Measurements from ENCODE around the gene PCNX3. TPM values are rescaled to one million over a fixed set of nuclear protein-coding genes. Genes with fewer than 3 reads are reported as not detected.
A peak's percentile ranks its signal among the peaks of the same experiment; 100 is the strongest.

The PCNX3 gene
- total and polyA plus RNA-seq, 4 donors = 13.9 to 53.8 (median 20.4) TPM

DNA sequence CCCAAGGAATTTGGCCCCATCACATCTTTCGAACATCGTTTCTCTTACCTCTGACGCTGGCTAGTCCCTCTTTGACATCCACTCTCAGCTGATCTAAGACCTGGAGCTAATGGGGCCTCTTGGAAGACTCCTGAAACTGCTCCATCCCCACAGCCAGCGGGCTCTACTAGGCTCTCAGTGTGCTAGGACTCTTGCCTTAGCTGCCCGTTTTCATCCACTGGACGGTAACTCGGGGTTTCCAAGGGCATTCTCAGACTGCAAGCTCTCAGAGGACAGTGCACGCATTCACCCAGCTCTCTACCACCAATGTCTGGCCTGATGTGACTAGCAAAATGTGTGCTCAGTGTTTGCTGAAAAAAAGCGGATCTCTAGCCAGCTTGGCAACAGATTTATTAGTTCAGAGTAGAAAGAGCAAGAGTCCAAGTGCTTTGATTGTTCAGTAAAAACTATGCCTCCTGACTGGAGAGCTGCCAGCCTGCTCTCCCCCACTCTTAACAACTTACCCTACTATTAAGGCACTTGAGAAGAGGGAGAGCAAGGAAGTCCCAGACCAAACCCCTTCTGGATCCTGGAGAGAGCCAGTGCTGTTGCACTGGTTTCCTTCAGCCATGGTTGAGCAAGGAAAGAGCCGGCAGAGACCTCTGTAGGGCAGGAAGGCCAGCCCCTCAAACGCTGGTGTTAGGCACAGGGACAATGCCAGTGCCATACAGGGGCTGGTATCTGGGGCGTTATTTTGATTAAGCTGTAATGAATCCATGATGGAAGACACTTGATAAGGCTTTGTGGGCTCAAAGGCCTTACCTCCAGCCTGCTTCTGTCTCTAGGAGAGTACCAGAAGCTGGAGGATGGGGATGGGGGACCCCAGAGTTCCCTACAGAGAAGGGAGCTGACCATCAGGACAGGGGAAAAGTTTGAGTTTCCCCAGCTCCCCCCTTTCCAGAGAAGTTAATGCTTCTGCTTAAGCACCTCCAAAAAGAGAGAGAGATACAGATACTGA is 38.0 kb downstream of the PCNX3 start:
- WGBS, 2 donors = 29 to 36% methylated on average over 12 of the region's 12 CpGs
- peaks cover 15 to 62% (median 25%) of the 10 kb centered on the region in 4 donors for H3K36me3 ChIP-seq (ENCODE audit: control insufficient read depth in 4 of 4, insufficient read depth in 4 of 4, low read length in 4 of 4)
- H3K9ac ChIP-seq (ENCODE audit: insufficient read depth in 1 of 2, low read length in 2 of 2) = peak overlapping the region; percentile 59 to 69
- H3K9me3 ChIP-seq (ENCODE audit: control insufficient read depth in 4 of 4, insufficient read depth in 3 of 4, low read length in 3 of 4) = no peaks in the 10 kb centered on the region
- peak; percentile 72 to 87 (median 74) for DNase-seq
- H3K4me1 ChIP-seq (ENCODE audit: control insufficient read depth in 5 of 5, insufficient read depth in 5 of 5, low read length in 5 of 5) = peaks cover 0 to 32% (median 19%) of the 10 kb centered on the region in 5 donors
- ATAC-seq (ENCODE audit: insufficient read depth, low FRiP score) = peak; percentile 0
- H3K27ac ChIP-seq (ENCODE audit: low read depth in 1 of 2, low read length in 1 of 2) = peak overlapping the region; percentile 96
- TF ChIP-seq CTCF (IDR thresholded peaks at IDR 0.05; ENCODE audit: control extremely low read depth, extremely low read depth) = no peak
- H3K27me3 ChIP-seq (ENCODE audit: control insufficient read depth in 3 of 3, insufficient read depth in 3 of 3, low read length in 2 of 3) = no peaks in the 10 kb centered on the region
- H3K4me3 ChIP-seq = no peak overlapping the region

GRCh38 chr11:65654375-65655349 is 39.1 kb downstream of the PCNX3 start:
- Histone ChIP-seq H3K4me3 (no peak overlapping the region), H3K9me3 (ENCODE audit: control insufficient read depth in 4 of 4, insufficient read depth in 3 of 4, low read length in 3 of 4) (no peaks in the 10 kb centered on the region), H3K4me1 (ENCODE audit: control insufficient read depth in 5 of 5, insufficient read depth in 5 of 5, low read length in 5 of 5) (peaks cover 0 to 32% (median 19%) of the 10 kb centered on the region in 5 donors), H3K27ac (ENCODE audit: low read depth in 1 of 2, low read length in 1 of 2) (peak overlapping the region in 1 of 2 donors; percentile 96), H3K9ac (ENCODE audit: insufficient read depth in 1 of 2, low read length in 2 of 2) (no peak overlapping the region), H3K27me3 (ENCODE audit: control insufficient read depth in 3 of 3, insufficient read depth in 3 of 3, low read length in 2 of 3) (no peaks in the 10 kb centered on the region), H3K36me3 (ENCODE audit: control insufficient read depth in 4 of 4, insufficient read depth in 4 of 4, low read length in 4 of 4) (peaks cover 16 to 65% (median 29%) of the 10 kb centered on the region in 4 donors)
- ATAC-seq (ENCODE audit: insufficient read depth, low FRiP score) = no peak
- 89 to 94% methylated on average over 14 of the region's 14 CpGs for WGBS, 2 donors
- no peak for TF ChIP-seq CTCF (IDR thresholded peaks at IDR 0.05; ENCODE audit: control extremely low read depth, extremely low read depth)
- DNase-seq = no peak

DNA sequence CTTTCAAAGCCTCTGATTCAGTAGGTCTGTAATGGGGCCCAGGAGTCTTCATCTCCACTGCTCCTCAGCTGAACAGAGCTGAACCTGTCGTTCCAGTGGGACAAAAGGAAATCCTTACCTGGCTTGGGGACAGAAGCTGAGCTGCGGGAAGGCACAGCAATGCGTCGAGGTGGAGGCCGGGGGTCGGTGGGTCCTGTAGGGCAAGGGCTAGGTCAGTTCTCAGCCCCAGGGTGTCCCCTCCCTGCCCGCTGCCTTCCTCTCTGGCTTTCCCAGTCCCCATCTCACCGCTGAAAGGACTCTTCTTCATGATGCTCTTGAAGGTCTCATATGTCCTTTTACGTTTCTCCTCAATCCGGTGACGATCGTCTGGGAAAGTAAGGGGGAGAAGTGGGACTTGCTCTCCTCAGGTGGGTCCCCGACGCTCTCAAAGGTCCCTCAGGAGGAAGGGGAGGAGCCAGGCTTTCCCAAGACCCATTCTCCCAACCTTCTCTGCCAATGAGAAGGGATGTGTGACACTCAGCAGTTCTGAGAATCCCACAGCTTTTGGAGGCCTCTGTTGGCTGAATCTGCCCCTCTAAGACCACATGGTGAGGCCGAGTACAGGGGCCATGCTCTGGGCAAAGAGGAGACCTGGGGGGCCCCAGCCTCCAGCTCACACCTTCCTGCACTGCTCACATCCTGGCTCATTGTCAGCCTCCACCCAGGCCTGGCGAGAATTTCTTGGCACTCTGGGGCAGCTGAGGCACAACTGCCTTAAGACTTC is 40.2 kb downstream of the PCNX3 start:
- Histone ChIP-seq H3K27me3 (ENCODE audit: control insufficient read depth in 3 of 3, insufficient read depth in 3 of 3, low read length in 2 of 3) (no peaks in the 10 kb centered on the region), H3K36me3 (ENCODE audit: control insufficient read depth in 4 of 4, insufficient read depth in 4 of 4, low read length in 4 of 4) (peaks cover 18 to 62% (median 35%) of the 10 kb centered on the region in 4 donors), H3K9ac (ENCODE audit: insufficient read depth in 1 of 2, low read length in 2 of 2) (no peak overlapping the region), H3K27ac (ENCODE audit: low read depth in 1 of 2, low read length in 1 of 2) (no peak overlapping the region), H3K4me3 (no peak overlapping the region), H3K9me3 (ENCODE audit: control insufficient read depth in 4 of 4, insufficient read depth in 3 of 4, low read length in 3 of 4) (no peaks in the 10 kb centered on the region), H3K4me1 (ENCODE audit: control insufficient read depth in 5 of 5, insufficient read depth in 5 of 5, low read length in 5 of 5) (peaks cover 0 to 29% (median 14%) of the 10 kb centered on the region in 5 donors)
- DNase-seq (no peak), ATAC-seq (ENCODE audit: insufficient read depth, low FRiP score) (no peak)
- WGBS, 2 donors = 88 to 91% methylated on average over 16 of the region's 16 CpGs
- TF ChIP-seq CTCF (IDR thresholded peaks at IDR 0.05; ENCODE audit: control extremely low read depth, extremely low read depth) = no peak

Measured in lung (tissue), 12 donors.